ENCODE results near the gene RARG.
A peak's percentile ranks its signal among the peaks of the same experiment; 100 is the strongest.

RARG gene

GRCh38 chr12:53231921-53232645, at the start of gene RARG:
Gene RARG, minus strand, starts transcription at chr12:53232209. Its CDS starts 4,664 bp downstream, at chr12:53227545.
- DNase-seq, result peak; percentile 49

- no peak for DNase-seq
Measured at GRCh38 chr12:53279888-53280498, 48.0 kb upstream of the RARG start.

GRCh38 chr12:53279283-53279869, 47.4 kb upstream of the RARG start:
- DNase-seq, result no peak

- no peak for DNase-seq
Measured at GRCh38 chr12:53277981-53278380, 46.0 kb upstream of the RARG start.

GRCh38 chr12:53276511-53276910, 44.5 kb upstream of the RARG start:
- DNase-seq, result no peak

- no peak for DNase-seq
Measured at GRCh38 chr12:53274445-53274844, 42.4 kb upstream of the RARG start.

GRCh38 chr12:53268630-53269562, 36.9 kb upstream of the RARG start:
- no peak for DNase-seq

- DNase-seq, result peak; percentile 81
Measured at GRCh38 chr12:53267999-53268629, 36.1 kb upstream of the RARG start, which contains the start of gene ESPL1. Gene ESPL1, plus strand, starts transcription at chr12:53268299. Its CDS starts 468 bp downstream, at chr12:53268767.

- no peak for DNase-seq
Measured at GRCh38 chr12:53267306-53267998, 35.4 kb upstream of the RARG start.

GRCh38 chr12:53265783-53266182, 33.8 kb upstream of the RARG start:
- DNase-seq, result no peak

- no peak for DNase-seq
Measured at GRCh38 chr12:53259891-53260290, 27.9 kb upstream of the RARG start.

GRCh38 chr12:53258541-53259539, 26.8 kb upstream of the RARG start:
- DNase-seq, result no peak

GRCh38 chr12:53255996-53256395, 24.0 kb upstream of the RARG start:
- DNase-seq, result no peak

- no peak for DNase-seq
Measured at GRCh38 chr12:53254816-53255545, 23.0 kb upstream of the RARG start.

GRCh38 chr12:53253298-53253697, 21.3 kb upstream of the RARG start:
- no peak for DNase-seq

- peak; percentile 32 for DNase-seq
Measured at GRCh38 chr12:53252349-53252916, 20.4 kb upstream of the RARG start.

GRCh38 chr12:53251477-53252348, 19.7 kb upstream of the RARG start:
- peak; percentile 80 for DNase-seq

- no peak for DNase-seq
Measured at GRCh38 chr12:53245286-53245685, 13.3 kb upstream of the RARG start.

Data from NCI-H345 (cell line).